Measurements from ENCODE around the gene NAA10.

GRCh38 chrX:153909980-153910360 lies 24.9 kb downstream of the NAA10 start:
- TF ChIP-seq POLR2A (IDR thresholded peaks at IDR 0.05), result no peak
- TF ChIP-seq, protein P1, sequence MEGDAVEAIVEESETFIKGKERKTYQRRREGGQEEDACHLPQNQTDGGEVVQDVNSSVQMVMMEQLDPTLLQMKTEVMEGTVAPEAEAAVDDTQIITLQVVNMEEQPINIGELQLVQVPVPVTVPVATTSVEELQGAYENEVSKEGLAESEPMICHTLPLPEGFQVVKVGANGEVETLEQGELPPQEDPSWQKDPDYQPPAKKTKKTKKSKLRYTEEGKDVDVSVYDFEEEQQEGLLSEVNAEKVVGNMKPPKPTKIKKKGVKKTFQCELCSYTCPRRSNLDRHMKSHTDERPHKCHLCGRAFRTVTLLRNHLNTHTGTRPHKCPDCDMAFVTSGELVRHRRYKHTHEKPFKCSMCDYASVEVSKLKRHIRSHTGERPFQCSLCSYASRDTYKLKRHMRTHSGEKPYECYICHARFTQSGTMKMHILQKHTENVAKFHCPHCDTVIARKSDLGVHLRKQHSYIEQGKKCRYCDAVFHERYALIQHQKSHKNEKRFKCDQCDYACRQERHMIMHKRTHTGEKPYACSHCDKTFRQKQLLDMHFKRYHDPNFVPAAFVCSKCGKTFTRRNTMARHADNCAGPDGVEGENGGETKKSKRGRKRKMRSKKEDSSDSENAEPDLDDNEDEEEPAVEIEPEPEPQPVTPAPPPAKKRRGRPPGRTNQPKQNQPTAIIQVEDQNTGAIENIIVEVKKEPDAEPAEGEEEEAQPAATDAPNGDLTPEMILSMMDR (IDR thresholded peaks at IDR 0.05), result no peak
